ENCODE data around the gene IVD. TPM values are rescaled to one million over a fixed set of nuclear protein-coding genes. Genes with fewer than 3 reads are reported as not detected.

The IVD gene
- total and polyA plus RNA-seq, 2 of the 8 experiments (the other 6 are each of a cell fraction or from before 2014, with no cell fraction given), result 55.2 to 78.8 TPM

GRCh38 chr15:40381818-40382529 lies 23.6 kb upstream of the IVD start:
- FAIRE-seq (no peak), DNase-seq (ENCODE audit: low read depth in 1 of 2, low spot score in 2 of 2) (no peak)
- 82% methylated on average over 11 of the region's 11 CpGs; no CpG with 5 or more reads in 1 of the 2 experiments for WGBS, 2 experiments (ENCODE audit: extremely low coverage in 1 of 2, insufficient coverage in 1 of 2, insufficient read length in 1 of 2, insufficient replicate concordance in 2 of 2, low coverage in 1 of 2, low lambda C conversion rate in 2 of 2, missing lambda C conversion rate in 1 of 2)
- peaks cover 2 to 8% (median 4%) of the 10 kb centered on the region in 4 experiments; a peak in 4 of 7 replicates for H3K4me1 ChIP-seq (replicated peaks in 1 of 4; ENCODE audit: control insufficient read depth in 3 of 4, insufficient read depth in 4 of 4, low read length in 3 of 4)
- no peak overlapping the region for H4K8ac ChIP-seq (ENCODE audit: extremely low read depth, insufficient read depth, low read length)
- ChIA-PET POLR2A (ENCODE audit: partially characterized antibody) (interaction anchor here (0.8 to 4.0 kb wide), 25 partner anchors 9 to 124 kb away, joined by 3 to 24 read pairs (median 3); partner anchors contain the start of genes BAHD1 and IVD), CTCF (ENCODE audit: partially characterized antibody) (interaction anchor here (0.8 to 5.1 kb wide), 7 partner anchors 10 to 71 kb away, joined by 3 to 49 read pairs (median 3); no protein-coding TSS in a partner anchor)
- H3K56ac ChIP-seq (replicated peaks; ENCODE audit: insufficient read length, low read depth, low read length), result no peak overlapping the region
- peak overlapping the region; percentile 10; the same call in 1 of the 2 replicates for H2BK20ac ChIP-seq (ENCODE audit: low read length)
- no peak overlapping the region for H2BK120ac ChIP-seq (replicated peaks; ENCODE audit: low read depth, low read length)
- peaks cover 0 to 24% of the 10 kb centered on the region in 2 experiments; a peak in 3 of 4 replicates for H3K79me2 ChIP-seq (ENCODE audit: control insufficient read depth in 1 of 2, insufficient read depth in 2 of 2, low read length in 2 of 2)
- no peak overlapping the region for H3K14ac ChIP-seq (ENCODE audit: insufficient read length)
- no peak overlapping the region for H3K4ac ChIP-seq (replicated peaks; ENCODE audit: insufficient read length, low read depth, low read length)
- peaks cover 6% of the 10 kb centered on the region; the same call in 1 of the 2 replicates for H3K23me2 ChIP-seq (ENCODE audit: low read depth, low read length)
- H3K18ac ChIP-seq (ENCODE audit: extremely low read depth, low read length), result no peak overlapping the region; the same call in 1 of the 2 replicates
- H3K27me3 ChIP-seq (replicated peaks in 1 of 4; ENCODE audit: control insufficient read depth in 3 of 4, extremely low read depth in 1 of 4, insufficient read depth in 3 of 4, low read length in 3 of 4), result no peaks in the 10 kb centered on the region
- H4K20me1 ChIP-seq (replicated peaks in 1 of 2; ENCODE audit: control insufficient read depth in 1 of 2, insufficient read depth in 2 of 2, low read length in 2 of 2), result peaks cover 0 to 2% of the 10 kb centered on the region in 2 experiments
- peaks cover 0 to 2% of the 10 kb centered on the region in 2 experiments; a peak in 1 of 4 replicates for H3K9me3 ChIP-seq (ENCODE audit: insufficient read depth in 2 of 2, low read depth in 1 of 2, low read length in 1 of 2)
- peak overlapping the region; percentile 23 for H4K91ac ChIP-seq (replicated peaks; ENCODE audit: insufficient read length, low read length)
- H3K4me2 ChIP-seq (ENCODE audit: insufficient read depth in 1 of 2, low read depth in 2 of 2, low read length in 2 of 2), result peak overlapping the region; percentile 75 to 91; a peak in 3 of 4 replicates
- H3K36me3 ChIP-seq (ENCODE audit: control insufficient read depth in 2 of 4, insufficient read depth in 4 of 4, low read length in 3 of 4), result peaks cover 9 to 21% (median 10%) of the 10 kb centered on the region in 4 experiments
- H2BK5ac ChIP-seq (ENCODE audit: low read depth, low read length), result peak overlapping the region; percentile 12; the same call in 1 of the 2 replicates
- no peak overlapping the region for H2AK5ac ChIP-seq (ENCODE audit: low read depth, low read length)
- H4K5ac ChIP-seq (ENCODE audit: insufficient read length, low read depth, low read length), result peak overlapping the region; percentile 37
- peak overlapping the region in 3 of 4 experiments; percentile 7 to 88 (median 14); a peak in 3 of 8 replicates for H3K4me3 ChIP-seq (ENCODE audit: extremely low read depth in 1 of 4, insufficient read depth in 2 of 4, low read depth in 3 of 4, low read length in 4 of 4)
- H3K9ac ChIP-seq (replicated peaks in 1 of 4; ENCODE audit: extremely low read depth in 1 of 4, low read depth in 3 of 4, low read length in 3 of 4), result peak overlapping the region in 2 of 4 experiments; percentile 0 to 32; a peak in 1 of 7 replicates
- peak overlapping the region; percentile 71; the same call in 1 of the 2 replicates for H2BK12ac ChIP-seq (ENCODE audit: low read depth, low read length)
- H3K27ac ChIP-seq (ENCODE audit: low read depth, low read length), result peak overlapping the region; percentile 21; the same call in 1 of the 2 replicates
- no peak overlapping the region for H3K23ac ChIP-seq (ENCODE audit: insufficient read length)
- peaks cover 10% of the 10 kb centered on the region for H3K79me1 ChIP-seq (ENCODE audit: low read depth, low read length)
- H2AFZ ChIP-seq (ENCODE audit: low read length), result peak overlapping the region; percentile 98
- H2BK15ac ChIP-seq (ENCODE audit: low read length), result 0 out of 2 replicates have a peak overlapping the region, but pooled peaks have one; percentile 33
- TF ChIP-seq POLR2A (IDR thresholded peaks at IDR 0.05; ENCODE audit: control extremely low read depth in 1 of 2, low read depth in 2 of 2, low read length in 2 of 2) (no peak), BACH1 (IDR thresholded peaks at IDR 0.05; ENCODE audit: low read length) (no peak), CHD2 (IDR thresholded peaks at IDR 0.05; ENCODE audit: low read length) (no peak), CBX8 (IDR thresholded peaks at IDR 0.05; ENCODE audit: borderline replicate concordance, low read depth, low read length) (no peak), POLR2AphosphoS5 (IDR thresholded peaks at IDR 0.05; ENCODE audit: low read depth, low read length) (no peak), RFX5 (IDR thresholded peaks at IDR 0.05; ENCODE audit: borderline replicate concordance, low read depth, low read length) (no peak)
